Body of pancreas (tissue), 4 donors: ENCODE results near the gene LHX3.

Source experiments
- CTCF ChIP-seq, 7 experiments: fragments of 450-650 bp in 4 of 7; fragments of 200-600 bp in 3 of 7; sonication (generic) in 3 of 7; IDR thresholded peaks; one replicate each; pipeline ENCODE4 v1.5.1; 2016 to 2019; ENCODE audit warnings: antibody characterized with exemption in 7 of 7
- POLR2A ChIP-seq, 3 donors: fragments of 450-650 bp; IDR thresholded peaks; one replicate each; pipeline ENCODE4 v1.6.1; 2016; ENCODE audit warnings: antibody characterized with exemption in 3 of 3, mild to moderate bottlenecking in 2 of 3

DNA sequence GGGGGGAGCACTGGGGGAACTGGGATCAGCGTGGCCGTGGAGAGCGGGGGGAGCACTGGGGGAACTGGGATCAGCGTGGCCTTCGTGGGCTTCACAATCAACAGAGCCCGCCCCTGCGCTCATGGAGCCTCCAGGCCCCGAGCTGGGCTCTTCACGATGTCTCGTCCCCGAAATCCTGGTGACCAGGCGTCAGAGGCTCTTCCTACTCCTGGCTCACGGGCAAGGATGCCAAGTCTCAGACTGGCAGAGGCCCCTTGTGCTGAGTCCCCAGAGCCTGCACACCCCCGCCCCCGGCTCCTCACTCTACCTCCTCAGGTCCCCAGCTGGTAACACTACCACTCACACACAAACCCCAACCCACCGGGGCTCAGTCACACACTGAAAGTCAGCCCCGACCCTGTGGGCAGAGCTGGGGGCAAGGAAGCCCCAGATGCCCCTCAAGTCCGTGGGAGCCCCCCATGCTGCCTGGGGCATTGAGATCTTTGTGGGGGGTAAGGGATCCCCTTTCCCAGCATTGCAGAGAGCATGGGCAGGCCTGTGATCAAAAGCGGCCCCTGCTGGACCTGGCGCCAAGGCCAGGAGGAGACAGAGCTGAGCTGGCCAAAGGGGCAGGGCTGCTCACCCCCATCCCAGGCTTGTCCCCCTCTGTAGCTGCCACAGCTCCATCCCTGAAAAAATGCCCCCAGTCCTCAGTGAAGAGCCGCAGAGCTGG lies 26.7 kb downstream of the LHX3 start:
- TF ChIP-seq CTCF (IDR thresholded peaks at IDR 0.05) (no peak), POLR2A (IDR thresholded peaks at IDR 0.05) (no peak)
